GM10248 (cell line): ENCODE measurements around the gene ADGRF5.

Experiments
- CTCF ChIA-PET: fragments of 300-600 bp; sonication (Branson Sonifier 250); formaldehyde crosslinking; extraction: SDS; loops from one replicate; lab custom pipeline; 2021; ENCODE audit warnings: antibody characterized with exemption; lab: Yijun Ruan, JAX
- POLR2A ChIA-PET: fragments of 350-650 bp; sonication (Branson Sonifier 250); formaldehyde crosslinking; extraction: SDS; loops from one replicate; lab custom pipeline; 2020; ENCODE audit warnings: antibody characterized with exemption; lab: Yijun Ruan, JAX
- DNase-seq: peaks from one replicate; pipeline ENCODE4 v3.0.0; 2012; ENCODE audit errors: extremely low spot score
- CTCF ChIP-seq: IDR thresholded peaks from 2 replicates; pipeline ENCODE4 v1.5.1; 2012; ENCODE audit warnings: mild to moderate bottlenecking, low read depth; ENCODE audit errors: extremely low read depth, missing control alignments, control extremely low read depth

ADGRF5 gene

DNA sequence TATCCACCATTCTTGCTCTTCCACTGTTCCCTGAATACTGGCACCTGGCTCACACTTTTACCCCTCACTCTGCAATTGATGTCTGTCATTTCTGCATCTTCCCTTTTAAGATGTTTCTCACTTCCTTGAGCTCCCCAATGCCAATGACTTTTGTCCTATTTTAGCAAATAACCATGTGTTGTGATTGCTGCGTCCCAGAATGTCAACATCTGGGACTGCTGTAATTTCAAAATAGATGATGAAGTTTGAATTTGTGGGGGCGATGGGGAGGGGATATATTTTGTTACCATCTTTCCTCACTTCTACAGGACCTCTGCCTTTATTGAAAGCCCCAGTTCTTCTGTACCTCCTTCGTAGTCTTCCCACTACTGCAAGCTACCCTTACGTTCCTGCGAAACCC is 40.0 kb upstream of the ADGRF5 start:
- ChIA-PET CTCF (interaction anchor here (1.1 to 1.7 kb wide), 2 partner anchors 11 to 61 kb away, joined by 3 to 4 read pairs; no protein-coding TSS in a partner anchor), POLR2A (no interaction called here)

GRCh38 chr6:46961232-46961631 is 39.5 kb upstream of the ADGRF5 start:
- no peak for TF ChIP-seq CTCF
- ChIA-PET CTCF (interaction anchor here (1.1 to 1.7 kb wide), 2 partner anchors 10 to 61 kb away, joined by 3 to 4 read pairs; no protein-coding TSS in a partner anchor), POLR2A (no interaction called here)
- no peak for DNase-seq

More for the DNA sequence above, 40.0 kb upstream of the ADGRF5 start:
- DNase-seq = no peak
- TF ChIP-seq CTCF = no peak

DNA sequence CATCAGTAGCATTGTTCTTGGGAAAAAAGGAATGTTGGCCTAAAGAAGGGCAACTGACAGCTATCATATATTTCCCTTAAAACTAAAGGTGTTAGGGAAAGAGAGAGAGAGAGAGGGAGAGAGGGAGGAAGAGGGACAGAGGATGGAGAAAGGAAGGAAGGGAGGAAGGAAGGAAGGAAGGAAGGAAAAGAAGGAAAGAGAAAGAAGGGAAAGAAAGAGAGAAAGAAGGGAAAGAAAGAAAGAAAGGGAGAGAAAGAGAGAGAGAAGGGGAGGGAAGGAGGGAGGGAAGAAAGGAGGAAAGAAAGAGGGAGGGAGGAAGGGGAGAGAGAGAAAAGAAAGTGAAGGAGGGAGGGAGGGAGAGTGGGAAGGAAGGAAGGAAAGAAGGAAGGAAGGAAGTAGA is 37.7 kb upstream of the ADGRF5 start:
- no peak for TF ChIP-seq CTCF
- DNase-seq = no peak
- ChIA-PET CTCF (no interaction called here), POLR2A (no interaction called here)

DNA sequence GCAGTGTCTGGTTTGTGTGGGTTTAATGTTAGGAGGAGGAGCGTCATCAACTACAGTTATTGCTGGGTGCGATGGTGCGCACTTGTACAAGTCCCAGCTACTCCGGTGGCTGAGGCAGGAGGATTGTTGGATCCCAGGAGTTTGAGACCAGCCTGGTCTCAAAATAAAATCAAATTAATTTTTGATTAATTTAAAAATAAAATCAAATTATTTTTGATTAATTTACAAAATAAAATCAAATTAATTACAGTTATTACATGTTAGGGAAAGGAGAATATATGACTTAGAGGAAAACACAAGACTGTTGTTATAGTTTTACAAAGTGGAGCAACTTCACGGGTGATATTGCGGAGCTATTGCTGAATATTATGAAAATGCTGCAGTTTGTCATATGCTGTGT is 34.7 kb upstream of the ADGRF5 start:
- POLR2A ChIA-PET = no interaction called here
- CTCF ChIA-PET = no interaction called here
- DNase-seq = no peak
- no peak for TF ChIP-seq CTCF

DNA sequence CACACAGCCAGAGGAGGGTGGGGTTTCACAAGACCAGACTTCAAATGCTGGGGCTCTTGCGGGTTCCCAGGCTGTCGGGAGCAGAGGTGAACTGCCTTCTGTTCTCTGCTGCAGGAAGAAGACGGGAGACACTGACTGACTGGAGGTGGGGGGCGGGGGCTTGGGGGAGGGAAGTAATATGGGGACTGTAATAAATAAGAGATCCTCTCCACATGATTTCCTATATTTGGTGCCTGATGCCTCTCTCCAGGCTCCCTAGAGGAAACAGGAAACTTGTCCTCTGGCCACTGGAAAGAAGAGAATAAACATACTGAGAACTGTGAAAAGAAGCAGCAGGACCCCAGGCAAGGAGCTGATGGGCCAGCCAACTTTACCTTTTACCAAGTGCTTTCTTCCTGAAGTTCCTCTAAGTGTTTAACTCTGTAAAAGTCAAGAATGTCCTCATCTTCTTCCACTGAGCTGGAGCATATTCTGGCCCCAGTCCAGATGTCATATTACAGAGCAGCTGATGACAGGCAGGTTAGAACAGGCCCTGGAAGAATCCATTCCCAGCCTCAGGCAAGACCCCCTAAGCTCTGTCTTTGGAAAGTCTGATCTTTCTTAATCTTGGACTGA is 33.2 kb upstream of the ADGRF5 start:
- POLR2A ChIA-PET = no interaction called here
- no peak for DNase-seq
- TF ChIP-seq CTCF = no peak
- CTCF ChIA-PET = no interaction called here

GRCh38 chr6:46953921-46954320 is 32.2 kb upstream of the ADGRF5 start:
- TF ChIP-seq CTCF = no peak
- no peak for DNase-seq
- POLR2A ChIA-PET = no interaction called here
- CTCF ChIA-PET = no interaction called here
